ENCODE data around the gene PHTF2.

PHTF2 gene

DNA sequence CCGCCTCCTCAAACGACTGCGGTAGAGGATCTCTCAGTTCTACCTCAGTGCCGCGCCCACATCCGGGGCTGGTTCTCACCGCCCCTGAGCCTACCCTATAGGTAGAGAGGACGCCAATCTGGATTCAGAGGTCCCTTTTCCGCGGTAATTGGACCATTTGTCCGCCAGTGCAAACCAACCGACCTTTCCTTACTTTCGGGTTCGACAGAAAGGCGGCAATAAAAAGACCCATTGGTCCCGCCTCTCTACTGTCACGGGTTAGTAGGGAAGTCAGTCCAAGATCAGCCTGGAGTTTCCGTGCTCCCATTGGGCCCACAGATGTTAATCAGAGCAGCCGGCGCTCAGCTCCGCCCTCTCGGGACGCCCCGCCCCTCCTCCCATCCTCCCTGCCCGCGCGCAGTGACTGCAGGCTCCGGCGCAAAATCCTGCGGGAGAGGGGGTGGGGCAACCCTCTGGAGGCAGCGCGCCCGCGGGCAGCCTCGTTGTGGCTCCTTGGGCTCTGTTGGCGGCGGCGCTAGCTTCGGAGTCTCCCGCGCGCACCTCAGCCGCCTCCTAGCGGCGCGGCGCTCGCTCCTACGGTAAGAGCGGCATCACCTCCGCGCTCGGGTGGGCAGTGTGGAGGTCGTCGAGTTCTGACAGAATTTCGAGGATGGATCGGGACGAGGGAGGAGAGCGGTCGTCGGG lies at the start of gene PHTF2, which contains the start of gene TMEM60:
Gene PHTF2, plus strand, starts transcription at position 380 of the 684 bp plus-strand sequence.
Gene TMEM60, minus strand, starts transcription at position 41 of the 684 bp plus-strand sequence. CDS start 4,061 bp downstream, outside the sequence.
- H3K27me3 ChIP-seq (ENCODE audit: control insufficient read depth in 2 of 2, insufficient read depth in 2 of 2, low read length in 2 of 2), result no peaks in the 10 kb centered on the region
- H3K9ac ChIP-seq (ENCODE audit: low read depth in 1 of 2, low read length in 2 of 2), result peak within 1 kb of the TSS; percentile 84 to 98
- H3K36me3 ChIP-seq (ENCODE audit: control insufficient read depth in 2 of 2, insufficient read depth in 2 of 2, low read length in 2 of 2), result peaks cover 4 to 5% of the 10 kb centered on the region in 2 donors
- peak within 1 kb of the TSS; percentile 91 to 99 for H3K4me3 ChIP-seq (ENCODE audit: low read length in 2 of 2)
- peaks cover 23 to 32% of the 10 kb centered on the region in 2 donors for H3K4me1 ChIP-seq (ENCODE audit: control insufficient read depth in 2 of 2, insufficient read depth in 2 of 2, low read length in 2 of 2)
- H3K9me3 ChIP-seq (ENCODE audit: control insufficient read depth in 2 of 2, low read length in 2 of 2), result no peaks in the 10 kb centered on the region
- H3K27ac ChIP-seq (ENCODE audit: low read depth in 2 of 2, low read length in 2 of 2), result peak within 1 kb of the TSS; percentile 94 to 96

DNA sequence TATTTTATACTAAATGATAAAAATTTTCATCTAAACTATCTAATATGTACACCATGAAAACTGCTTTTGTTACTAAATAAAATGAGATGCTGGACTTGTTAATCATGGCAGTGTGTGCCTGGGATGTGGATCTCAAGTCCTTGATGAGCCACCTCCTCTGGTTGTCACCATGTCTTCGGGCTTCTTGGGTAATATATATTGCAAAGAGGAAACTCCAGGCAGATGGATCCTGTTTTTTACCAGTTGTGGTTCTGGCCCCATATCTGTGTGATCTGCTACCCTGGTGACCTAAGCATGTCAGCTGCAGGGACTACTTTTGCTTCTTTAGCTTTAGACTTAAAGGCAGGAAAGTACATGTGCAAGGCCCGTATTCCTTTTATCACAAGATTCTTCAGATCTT lies 46.6 kb upstream of the PHTF2 start:
- Histone ChIP-seq H3K27me3 (ENCODE audit: control insufficient read depth in 2 of 2, insufficient read depth in 2 of 2, low read length in 2 of 2) (no peaks in the 10 kb centered on the region), H3K9ac (ENCODE audit: low read depth in 1 of 2, low read length in 2 of 2) (no peak overlapping the region), H3K4me3 (ENCODE audit: low read length in 2 of 2) (no peak overlapping the region), H3K36me3 (ENCODE audit: control insufficient read depth in 2 of 2, insufficient read depth in 2 of 2, low read length in 2 of 2) (peaks cover 0 to 5% of the 10 kb centered on the region in 2 donors), H3K9me3 (ENCODE audit: control insufficient read depth in 2 of 2, low read length in 2 of 2) (no peaks in the 10 kb centered on the region), H3K4me1 (ENCODE audit: control insufficient read depth in 2 of 2, insufficient read depth in 2 of 2, low read length in 2 of 2) (no peaks in the 10 kb centered on the region), H3K27ac (ENCODE audit: low read depth in 2 of 2, low read length in 2 of 2) (no peak overlapping the region)

DNA sequence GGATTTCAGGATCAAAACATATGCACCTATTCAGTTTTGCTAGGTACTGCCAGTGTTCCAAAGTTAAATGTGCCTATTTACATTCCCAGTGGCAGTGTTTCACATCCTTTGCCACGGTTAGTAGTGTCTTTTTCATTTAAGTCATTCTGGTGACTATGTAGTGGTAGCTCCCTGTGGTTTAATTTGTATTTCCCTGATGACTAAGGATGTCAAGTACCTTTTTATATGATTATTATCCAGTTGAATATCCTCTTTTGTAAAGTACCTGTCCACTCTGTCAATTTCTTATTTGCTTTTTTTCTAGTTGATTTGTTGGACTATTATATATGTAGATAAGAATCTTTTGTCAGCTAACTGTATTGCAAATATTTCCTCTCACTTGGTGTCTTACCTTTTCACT lies 45.4 kb upstream of the PHTF2 start:
- Histone ChIP-seq H3K27me3 (ENCODE audit: control insufficient read depth in 2 of 2, insufficient read depth in 2 of 2, low read length in 2 of 2) (no peaks in the 10 kb centered on the region), H3K4me3 (ENCODE audit: low read length in 2 of 2) (no peak overlapping the region), H3K36me3 (ENCODE audit: control insufficient read depth in 2 of 2, insufficient read depth in 2 of 2, low read length in 2 of 2) (peaks cover 3 to 5% of the 10 kb centered on the region in 2 donors), H3K9ac (ENCODE audit: low read depth in 1 of 2, low read length in 2 of 2) (no peak overlapping the region), H3K9me3 (ENCODE audit: control insufficient read depth in 2 of 2, low read length in 2 of 2) (no peaks in the 10 kb centered on the region), H3K4me1 (ENCODE audit: control insufficient read depth in 2 of 2, insufficient read depth in 2 of 2, low read length in 2 of 2) (no peaks in the 10 kb centered on the region), H3K27ac (ENCODE audit: low read depth in 2 of 2, low read length in 2 of 2) (no peak overlapping the region)

GRCh38 chr7:77757589-77757988 lies 41.0 kb upstream of the PHTF2 start:
- no peak overlapping the region for H3K9ac ChIP-seq (ENCODE audit: low read depth in 1 of 2, low read length in 2 of 2)
- H3K36me3 ChIP-seq (ENCODE audit: control insufficient read depth in 2 of 2, insufficient read depth in 2 of 2, low read length in 2 of 2), result peaks cover under 1 to 3% of the 10 kb centered on the region in 2 donors
- H3K4me1 ChIP-seq (ENCODE audit: control insufficient read depth in 2 of 2, insufficient read depth in 2 of 2, low read length in 2 of 2), result no peaks in the 10 kb centered on the region
- no peaks in the 10 kb centered on the region for H3K27me3 ChIP-seq (ENCODE audit: control insufficient read depth in 2 of 2, insufficient read depth in 2 of 2, low read length in 2 of 2)
- H3K9me3 ChIP-seq (ENCODE audit: control insufficient read depth in 2 of 2, low read length in 2 of 2), result no peaks in the 10 kb centered on the region
- H3K4me3 ChIP-seq (ENCODE audit: low read length in 2 of 2), result no peak overlapping the region
- H3K27ac ChIP-seq (ENCODE audit: low read depth in 2 of 2, low read length in 2 of 2), result no peak overlapping the region

GRCh38 chr7:77759294-77759889 lies 39.2 kb upstream of the PHTF2 start:
- H3K4me3 ChIP-seq (ENCODE audit: low read length in 2 of 2), result no peak overlapping the region
- no peak overlapping the region for H3K9ac ChIP-seq (ENCODE audit: low read depth in 1 of 2, low read length in 2 of 2)
- H3K9me3 ChIP-seq (ENCODE audit: control insufficient read depth in 2 of 2, low read length in 2 of 2), result no peaks in the 10 kb centered on the region
- no peaks in the 10 kb centered on the region for H3K27me3 ChIP-seq (ENCODE audit: control insufficient read depth in 2 of 2, insufficient read depth in 2 of 2, low read length in 2 of 2)
- no peaks in the 10 kb centered on the region for H3K4me1 ChIP-seq (ENCODE audit: control insufficient read depth in 2 of 2, insufficient read depth in 2 of 2, low read length in 2 of 2)
- H3K36me3 ChIP-seq (ENCODE audit: control insufficient read depth in 2 of 2, insufficient read depth in 2 of 2, low read length in 2 of 2), result peaks cover 0 to 3% of the 10 kb centered on the region in 2 donors
- H3K27ac ChIP-seq (ENCODE audit: low read depth in 2 of 2, low read length in 2 of 2), result no peak overlapping the region

DNA sequence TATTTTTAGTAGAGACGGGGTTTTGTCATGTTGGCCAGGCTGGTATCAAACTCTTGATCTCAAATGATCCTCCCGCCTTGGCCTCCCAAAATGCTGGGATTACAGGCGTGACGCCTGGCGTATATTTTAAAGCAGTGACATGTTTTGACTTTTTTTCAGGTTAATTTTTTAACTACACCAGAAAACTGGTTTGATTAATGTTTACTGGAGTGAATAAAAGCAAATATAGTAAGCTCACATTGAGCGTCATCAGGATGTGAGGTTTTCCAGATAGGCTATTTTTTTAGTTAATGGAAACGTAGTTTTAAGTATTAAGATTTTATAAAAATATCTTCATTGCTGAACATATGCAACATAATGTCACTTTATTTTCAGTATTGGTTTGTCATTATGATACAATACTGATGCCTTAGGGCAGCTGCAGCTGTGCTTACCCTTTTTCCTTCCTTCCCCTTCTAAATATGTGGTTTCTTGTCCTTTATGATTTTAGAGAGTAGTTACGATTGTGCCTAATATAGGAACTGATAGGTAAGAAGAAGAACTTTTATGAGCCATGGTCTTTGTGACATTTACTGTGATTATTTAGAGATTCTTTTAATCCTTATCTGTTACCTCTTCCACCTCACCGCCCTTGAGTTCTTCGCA lies 37.6 kb upstream of the PHTF2 start:
- Histone ChIP-seq H3K4me1 (ENCODE audit: control insufficient read depth in 2 of 2, insufficient read depth in 2 of 2, low read length in 2 of 2) (peaks cover 3 to 6% of the 10 kb centered on the region in 2 donors), H3K4me3 (ENCODE audit: low read length in 2 of 2) (no peak overlapping the region), H3K9me3 (ENCODE audit: control insufficient read depth in 2 of 2, low read length in 2 of 2) (no peaks in the 10 kb centered on the region), H3K27me3 (ENCODE audit: control insufficient read depth in 2 of 2, insufficient read depth in 2 of 2, low read length in 2 of 2) (no peaks in the 10 kb centered on the region), H3K27ac (ENCODE audit: low read depth in 2 of 2, low read length in 2 of 2) (no peak overlapping the region), H3K9ac (ENCODE audit: low read depth in 1 of 2, low read length in 2 of 2) (no peak overlapping the region), H3K36me3 (ENCODE audit: control insufficient read depth in 2 of 2, insufficient read depth in 2 of 2, low read length in 2 of 2) (peaks cover 0 to 3% of the 10 kb centered on the region in 2 donors)

GRCh38 chr7:77765481-77765880 lies 33.1 kb upstream of the PHTF2 start:
- H3K4me1 ChIP-seq (ENCODE audit: control insufficient read depth in 2 of 2, insufficient read depth in 2 of 2, low read length in 2 of 2), result peaks cover 8 to 10% of the 10 kb centered on the region in 2 donors
- peaks cover 3 to 11% of the 10 kb centered on the region in 2 donors for H3K36me3 ChIP-seq (ENCODE audit: control insufficient read depth in 2 of 2, insufficient read depth in 2 of 2, low read length in 2 of 2)
- no peak overlapping the region for H3K27ac ChIP-seq (ENCODE audit: low read depth in 2 of 2, low read length in 2 of 2)
- H3K4me3 ChIP-seq (ENCODE audit: low read length in 2 of 2), result peak overlapping the region in 1 of 2 donors; percentile 20
- no peak overlapping the region for H3K9ac ChIP-seq (ENCODE audit: low read depth in 1 of 2, low read length in 2 of 2)
- no peaks in the 10 kb centered on the region for H3K27me3 ChIP-seq (ENCODE audit: control insufficient read depth in 2 of 2, insufficient read depth in 2 of 2, low read length in 2 of 2)
- no peaks in the 10 kb centered on the region for H3K9me3 ChIP-seq (ENCODE audit: control insufficient read depth in 2 of 2, low read length in 2 of 2)

DNA sequence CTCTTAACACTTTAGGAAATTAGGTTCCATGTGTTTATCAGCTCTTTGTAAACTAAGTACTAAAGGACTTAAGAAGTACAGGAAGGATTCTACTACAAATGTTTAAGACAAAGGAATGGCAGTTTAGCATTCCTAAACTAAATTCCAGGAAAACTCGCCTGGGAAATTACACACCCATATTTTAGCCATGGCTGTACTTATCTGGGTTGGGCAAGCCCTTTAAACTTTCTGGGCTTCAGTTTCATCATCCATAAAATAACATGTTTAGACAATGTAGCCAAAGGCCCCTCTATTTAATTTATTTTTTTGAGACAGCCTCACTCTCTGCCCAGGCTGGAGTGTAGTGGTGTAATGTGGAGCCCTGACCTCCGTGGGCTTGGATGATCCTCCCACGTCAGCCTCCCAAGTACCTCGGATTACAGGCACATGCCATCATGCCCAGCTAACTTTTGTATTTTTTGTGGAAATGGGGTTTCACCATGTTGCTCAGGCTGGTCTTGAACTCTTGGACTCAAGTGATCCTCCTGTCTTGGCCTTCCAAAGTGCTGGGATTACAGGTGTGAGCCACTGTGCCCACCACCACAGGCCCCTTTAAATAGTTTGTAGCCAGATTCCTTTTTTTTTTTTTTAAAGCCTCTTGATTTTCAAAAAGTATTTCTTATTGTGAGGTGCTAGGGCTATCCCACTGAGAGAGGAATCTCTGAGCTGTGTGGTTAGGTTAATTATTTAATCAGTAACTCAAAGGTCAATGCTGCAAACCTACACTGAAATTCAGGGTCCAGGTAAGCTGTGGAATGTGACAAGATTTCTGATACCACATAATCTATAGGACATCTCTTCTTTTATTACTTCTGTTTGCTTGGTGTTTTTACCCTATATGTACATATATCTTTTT lies 32.4 kb upstream of the PHTF2 start:
- H3K27ac ChIP-seq (ENCODE audit: low read depth in 2 of 2, low read length in 2 of 2), result no peak overlapping the region

GRCh38 chr7:77766801-77767605 lies 31.6 kb upstream of the PHTF2 start:
- Histone ChIP-seq H3K9me3 (ENCODE audit: control insufficient read depth in 2 of 2, low read length in 2 of 2) (no peaks in the 10 kb centered on the region), H3K4me1 (ENCODE audit: control insufficient read depth in 2 of 2, insufficient read depth in 2 of 2, low read length in 2 of 2) (peaks cover 8 to 10% of the 10 kb centered on the region in 2 donors), H3K9ac (ENCODE audit: low read depth in 1 of 2, low read length in 2 of 2) (no peak overlapping the region)

More for the DNA sequence above, 32.4 kb upstream of the PHTF2 start:
- H3K36me3 ChIP-seq (ENCODE audit: control insufficient read depth in 2 of 2, insufficient read depth in 2 of 2, low read length in 2 of 2), result peaks cover 3 to 11% of the 10 kb centered on the region in 2 donors
- H3K9ac ChIP-seq (ENCODE audit: low read depth in 1 of 2, low read length in 2 of 2), result no peak overlapping the region
- no peaks in the 10 kb centered on the region for H3K9me3 ChIP-seq (ENCODE audit: control insufficient read depth in 2 of 2, low read length in 2 of 2)
- peak overlapping the region in 1 of 2 donors; percentile 20 for H3K4me3 ChIP-seq (ENCODE audit: low read length in 2 of 2)
- peaks cover 8 to 10% of the 10 kb centered on the region in 2 donors for H3K4me1 ChIP-seq (ENCODE audit: control insufficient read depth in 2 of 2, insufficient read depth in 2 of 2, low read length in 2 of 2)
- H3K27me3 ChIP-seq (ENCODE audit: control insufficient read depth in 2 of 2, insufficient read depth in 2 of 2, low read length in 2 of 2), result no peaks in the 10 kb centered on the region

More at GRCh38 chr7:77766801-77767605, 31.6 kb upstream of the PHTF2 start:
- Histone ChIP-seq H3K36me3 (ENCODE audit: control insufficient read depth in 2 of 2, insufficient read depth in 2 of 2, low read length in 2 of 2) (peaks cover 3 to 11% of the 10 kb centered on the region in 2 donors), H3K4me3 (ENCODE audit: low read length in 2 of 2) (no peak overlapping the region), H3K27me3 (ENCODE audit: control insufficient read depth in 2 of 2, insufficient read depth in 2 of 2, low read length in 2 of 2) (no peaks in the 10 kb centered on the region), H3K27ac (ENCODE audit: low read depth in 2 of 2, low read length in 2 of 2) (no peak overlapping the region)

Data from mucosa of rectum (tissue), 2 donors.